Middle frontal gyrus (tissue), 1 donor: ENCODE data around the gene WFDC1.

Experiments used
- DNase-seq: peaks from one replicate; pipeline ENCODE4 v3.0.0-alpha.2; 2015; ENCODE audit warnings: low spot score; ENCODE audit errors: extremely low spot score

The WFDC1 gene

DNA sequence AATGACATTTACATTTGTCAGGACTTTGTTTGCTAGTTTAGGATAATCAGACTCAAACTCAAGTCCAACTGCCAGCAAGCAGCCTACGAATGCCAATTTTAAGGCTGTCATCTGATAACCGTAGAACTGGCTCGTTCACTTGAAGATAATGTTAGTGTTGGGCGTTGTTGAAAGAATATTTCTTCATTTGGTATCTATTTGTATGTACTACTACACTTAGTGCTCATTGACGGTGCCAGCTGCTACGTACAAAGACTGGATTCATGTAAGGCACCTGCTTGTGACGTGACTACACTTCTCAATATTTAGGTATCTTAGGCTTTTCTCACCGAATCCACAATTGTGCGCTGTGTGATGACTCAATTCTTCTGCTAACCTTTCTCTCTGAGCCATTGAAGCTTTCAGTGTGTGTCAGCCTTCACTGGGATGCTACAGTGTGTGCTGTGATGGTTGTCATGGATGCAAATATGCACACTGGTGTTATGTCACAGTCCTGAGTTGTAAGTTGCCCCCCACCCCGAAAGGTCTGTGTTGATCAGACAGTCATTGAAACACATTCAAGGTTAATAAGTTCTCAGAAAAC lies 79.3 kb downstream of the WFDC1 start:
- DNase-seq, result no peak

DNA sequence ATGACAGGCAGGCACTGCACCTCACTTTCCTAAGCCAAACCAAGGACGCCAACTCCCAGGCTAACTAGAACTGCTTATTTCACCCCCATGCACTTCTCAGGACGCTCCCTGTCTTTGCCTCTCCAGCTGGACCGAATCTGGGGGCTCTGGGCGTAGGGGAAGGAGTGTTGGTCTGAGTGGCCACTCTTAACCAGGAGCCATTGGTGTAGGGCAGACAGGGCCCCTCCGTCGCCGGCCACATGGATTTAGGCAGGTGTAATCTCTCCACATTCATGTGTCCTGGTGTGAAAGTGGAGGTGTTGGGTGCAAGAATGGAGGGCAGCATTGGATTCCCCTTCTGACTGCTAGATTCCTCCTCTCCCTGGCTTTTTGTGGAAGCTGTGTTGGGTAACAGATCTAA lies 83.4 kb downstream of the WFDC1 start:
- no peak for DNase-seq

DNA sequence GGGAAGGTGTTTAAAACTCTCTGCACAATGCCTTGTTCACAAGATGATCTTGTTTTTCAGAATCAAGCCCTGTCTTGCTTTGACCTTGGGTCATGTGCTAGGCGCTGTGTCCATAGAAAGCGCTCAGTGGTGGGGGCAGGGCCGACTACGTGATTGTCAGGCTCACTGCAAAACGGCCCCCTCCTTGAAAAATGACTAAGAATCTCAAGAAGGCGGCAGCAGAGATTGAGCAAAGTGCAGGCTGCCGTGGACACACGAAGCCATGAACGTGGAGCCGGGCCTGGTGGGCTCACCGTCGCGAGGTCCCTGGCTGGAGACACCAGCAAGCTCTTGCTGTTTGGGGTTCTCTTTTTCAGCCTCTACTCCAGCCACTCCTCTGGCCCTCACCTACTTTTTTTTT lies 83.9 kb downstream of the WFDC1 start:
- no peak for DNase-seq

DNA sequence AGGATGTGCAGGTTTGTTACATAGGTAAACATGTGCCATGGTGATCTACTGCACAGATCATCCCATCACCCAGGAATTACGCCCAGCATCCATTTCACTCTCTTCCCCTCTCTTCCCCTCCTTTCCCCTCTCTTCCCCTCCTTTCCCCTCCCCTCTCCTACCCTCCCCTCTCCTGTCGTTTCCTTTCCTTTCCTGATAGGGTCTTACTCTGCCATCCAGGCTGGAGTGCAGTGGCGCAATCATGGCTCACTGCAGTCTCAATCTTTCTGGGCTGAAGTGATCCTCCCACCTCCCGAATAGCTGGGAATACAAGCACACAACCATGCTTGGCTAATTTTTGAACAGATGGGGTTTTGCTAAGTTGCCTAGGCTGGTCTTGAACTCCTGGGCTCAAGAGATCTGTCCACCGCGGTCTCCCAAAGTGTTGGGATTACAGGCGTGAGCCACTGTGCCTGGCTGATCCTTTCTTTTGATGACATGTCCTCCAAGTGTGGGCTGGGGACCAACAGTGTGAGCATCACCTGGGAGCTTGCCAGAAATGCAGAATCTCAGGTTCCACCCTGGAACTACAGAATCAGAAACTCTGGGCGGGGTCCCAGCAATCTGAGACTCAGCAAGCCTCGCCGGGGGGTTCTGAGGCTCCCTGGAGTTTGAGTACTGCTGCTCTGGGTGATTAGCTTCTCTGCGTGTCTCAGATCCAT lies 84.5 kb downstream of the WFDC1 start:
- DNase-seq, result no peak
